Activated B cell treated with CpG ODN at 0.5 μM for 24 hours (primary cell): ENCODE results near the gene CNTN4. TPM values are rescaled to one million over a fixed set of nuclear protein-coding genes. Genes with fewer than 3 reads are reported as not detected.

Experiments used
- ATAC-seq: fragments of 200-7000 bp; cut with Tn5 transposase; one replicate; pipeline ENCODE4 v1.10.0; 2021; ENCODE audit warnings: low read depth, mild to moderate bottlenecking, moderate library complexity
- CTCF ChIA-PET: fragments of 350-600 bp; sonication (Branson Sonifier 250); formaldehyde crosslinking; loops from one replicate; lab custom pipeline; 2021; ENCODE audit warnings: antibody characterized with exemption; lab: Charles Lee
- POLR2A ChIA-PET: fragments of 350-600 bp; sonication (Branson Sonifier 250); formaldehyde crosslinking; loops from one replicate; lab custom pipeline; 2021; ENCODE audit warnings: antibody characterized with exemption; lab: Charles Lee
- DNase-seq: peaks from one replicate; pipeline ENCODE4 v3.0.0; 2022
- H3K27ac Mint-ChIP-seq: one replicate; pipeline ENCODE4 v1.8.0; 2020; ENCODE audit warnings: mixed read lengths
- H3K27me3 Mint-ChIP-seq: one replicate; pipeline ENCODE4 v1.8.0; 2021; ENCODE audit warnings: mixed read lengths
- H3K36me3 Mint-ChIP-seq: one replicate; pipeline ENCODE4 v1.8.0; 2021; ENCODE audit warnings: low read depth, mixed read lengths
- H3K4me1 Mint-ChIP-seq: one replicate; pipeline ENCODE4 v1.8.0; 2021; ENCODE audit warnings: mixed read lengths
- H3K4me3 Mint-ChIP-seq: one replicate; pipeline ENCODE4 v1.8.0; 2020; ENCODE audit warnings: mild to moderate bottlenecking, mixed read lengths
- H3K9me3 Mint-ChIP-seq: one replicate; pipeline ENCODE4 v1.8.0; 2020; ENCODE audit warnings: mixed read lengths
- intact Hi-C: fragments of 100-400 bp; cut with micrococcal nuclease; formaldehyde crosslinking; loops from one replicate; pipeline ENCODE4 v1.15.1; 2024
- total RNA-seq: library from RNA; stranded (reverse); gene quantifications from 2 replicates; pipeline ENCODE4 v1.2.3, GENCODE V29; 2022
- TF ChIP-seq, protein P1 (sequence below): fragments of 200-600 bp; IDR thresholded peaks from one replicate; pipeline ENCODE4 v1.8.0; 2022; ENCODE audit warnings: antibody characterized with exemption, mild to moderate bottlenecking

Gene CNTN4
- total RNA-seq, 1 donor from 2014 or later: not detected

DNA sequence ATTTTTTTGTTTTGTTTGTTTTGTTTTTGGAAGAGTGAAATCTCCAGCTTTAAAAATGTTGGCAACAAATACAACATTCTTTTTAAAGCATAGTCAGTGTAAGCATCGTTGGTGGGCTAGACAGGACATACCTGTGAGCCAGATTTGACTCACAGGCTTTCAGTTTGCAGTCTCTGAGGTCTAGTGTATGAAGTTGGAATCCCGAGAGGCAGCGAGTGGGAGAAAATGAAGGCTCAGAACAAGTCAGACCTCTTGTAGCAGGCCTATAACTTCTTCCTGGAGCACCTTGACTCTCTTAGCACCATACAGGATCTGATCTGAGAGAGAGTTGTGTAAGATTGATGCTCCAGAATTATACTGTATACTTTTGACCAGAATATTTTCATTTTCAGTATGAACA lies 60.2 kb downstream of the CNTN4 start:
- intact Hi-C loops: loop anchor here (5.0 to 10.0 kb wide), 2 partner anchors 1074 to 1527 kb away; no protein-coding TSS in a partner anchor
- no peaks in the 10 kb centered on the region for H3K27me3 Mint-ChIP-seq
- no peak overlapping the region for H3K4me3 Mint-ChIP-seq
- H3K9me3 Mint-ChIP-seq: peaks cover 5% of the 10 kb centered on the region
- no peak for DNase-seq
- ChIA-PET POLR2A (no interaction called here), CTCF (no interaction called here)
- ATAC-seq: no peak
- no peaks in the 10 kb centered on the region for H3K36me3 Mint-ChIP-seq
- no peak overlapping the region for H3K27ac Mint-ChIP-seq
- no peaks in the 10 kb centered on the region for H3K4me1 Mint-ChIP-seq
- TF ChIP-seq, protein P1, sequence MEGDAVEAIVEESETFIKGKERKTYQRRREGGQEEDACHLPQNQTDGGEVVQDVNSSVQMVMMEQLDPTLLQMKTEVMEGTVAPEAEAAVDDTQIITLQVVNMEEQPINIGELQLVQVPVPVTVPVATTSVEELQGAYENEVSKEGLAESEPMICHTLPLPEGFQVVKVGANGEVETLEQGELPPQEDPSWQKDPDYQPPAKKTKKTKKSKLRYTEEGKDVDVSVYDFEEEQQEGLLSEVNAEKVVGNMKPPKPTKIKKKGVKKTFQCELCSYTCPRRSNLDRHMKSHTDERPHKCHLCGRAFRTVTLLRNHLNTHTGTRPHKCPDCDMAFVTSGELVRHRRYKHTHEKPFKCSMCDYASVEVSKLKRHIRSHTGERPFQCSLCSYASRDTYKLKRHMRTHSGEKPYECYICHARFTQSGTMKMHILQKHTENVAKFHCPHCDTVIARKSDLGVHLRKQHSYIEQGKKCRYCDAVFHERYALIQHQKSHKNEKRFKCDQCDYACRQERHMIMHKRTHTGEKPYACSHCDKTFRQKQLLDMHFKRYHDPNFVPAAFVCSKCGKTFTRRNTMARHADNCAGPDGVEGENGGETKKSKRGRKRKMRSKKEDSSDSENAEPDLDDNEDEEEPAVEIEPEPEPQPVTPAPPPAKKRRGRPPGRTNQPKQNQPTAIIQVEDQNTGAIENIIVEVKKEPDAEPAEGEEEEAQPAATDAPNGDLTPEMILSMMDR: no peak

DNA sequence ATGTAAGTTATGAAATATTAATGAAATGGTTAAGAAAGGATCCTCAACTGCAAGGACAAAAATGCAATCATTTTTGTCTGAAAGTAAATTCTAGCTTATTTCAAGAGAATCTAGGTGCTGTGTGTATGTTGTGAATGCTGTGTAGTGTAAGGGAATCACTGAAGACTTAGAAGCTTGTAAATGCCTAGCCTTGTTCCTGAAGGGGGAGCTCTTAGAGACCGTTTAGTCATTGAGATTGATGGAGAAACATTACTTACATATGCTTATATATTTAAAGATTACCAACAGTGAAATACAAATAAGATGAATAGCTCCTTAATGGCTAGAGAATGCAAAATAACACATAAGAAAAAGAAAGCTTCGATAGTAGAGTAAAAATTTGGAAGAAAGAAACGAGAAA lies 67.9 kb downstream of the CNTN4 start:
- Mint-ChIP-seq H3K9me3 (peaks cover 4% of the 10 kb centered on the region), H3K36me3 (no peaks in the 10 kb centered on the region), H3K4me3 (no peak overlapping the region), H3K27me3 (no peaks in the 10 kb centered on the region), H3K4me1 (no peaks in the 10 kb centered on the region), H3K27ac (no peak overlapping the region)
- TF ChIP-seq, protein P1: no peak
- DNase-seq: no peak
- intact Hi-C loops: no loop called here
- POLR2A ChIA-PET: no interaction called here
- ATAC-seq: no peak
- CTCF ChIA-PET: no interaction called here

DNA sequence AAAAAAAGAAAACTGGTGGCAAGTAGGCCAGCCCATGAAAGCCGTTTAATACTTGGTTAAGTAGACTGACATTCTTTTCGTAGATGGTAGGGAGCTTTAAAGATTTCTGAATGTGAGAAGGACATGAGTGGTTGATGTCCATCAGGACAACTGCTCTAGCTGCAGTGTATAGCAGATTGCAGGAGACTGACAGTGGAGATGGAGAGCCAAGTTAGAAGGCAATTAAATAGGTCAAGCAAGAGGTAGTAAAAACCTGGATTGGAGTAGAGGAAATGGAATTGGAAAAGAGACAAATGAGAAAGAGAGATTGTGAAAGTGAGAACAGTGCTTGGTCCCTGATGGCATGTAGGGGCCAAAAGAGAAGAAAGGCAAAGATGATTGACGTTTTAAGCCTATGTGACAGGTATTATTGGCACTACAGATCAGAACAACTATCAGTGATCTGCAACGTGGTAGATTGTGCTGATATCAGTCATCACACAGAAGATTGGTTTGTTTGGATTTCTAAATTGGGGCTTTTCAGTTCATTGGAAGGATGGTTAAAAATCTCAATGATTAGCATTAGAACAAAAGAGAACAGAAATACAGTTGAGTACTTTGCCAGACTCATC lies 74.0 kb downstream of the CNTN4 start:
- ChIA-PET POLR2A (no interaction called here), CTCF (no interaction called here)
- Mint-ChIP-seq H3K27ac (no peak overlapping the region), H3K4me1 (no peaks in the 10 kb centered on the region), H3K9me3 (peaks cover 4% of the 10 kb centered on the region), H3K4me3 (no peak overlapping the region), H3K36me3 (no peaks in the 10 kb centered on the region), H3K27me3 (no peaks in the 10 kb centered on the region)
- no peak for ATAC-seq
- DNase-seq: no peak
- TF ChIP-seq, protein P1: no peak
- intact Hi-C loops: no loop called here

GRCh38 chr3:2180634-2181033 lies 82.0 kb downstream of the CNTN4 start:
- TF ChIP-seq, protein P1: no peak
- H3K27ac Mint-ChIP-seq: no peak overlapping the region
- ATAC-seq (no peak), DNase-seq (no peak)
- CTCF ChIA-PET: no interaction called here
- peaks cover under 1% of the 10 kb centered on the region for H3K9me3 Mint-ChIP-seq
- H3K4me3 Mint-ChIP-seq: no peak overlapping the region
- no peaks in the 10 kb centered on the region for H3K27me3 Mint-ChIP-seq
- no peaks in the 10 kb centered on the region for H3K36me3 Mint-ChIP-seq
- intact Hi-C loops: no loop called here
- no peaks in the 10 kb centered on the region for H3K4me1 Mint-ChIP-seq
- POLR2A ChIA-PET: no interaction called here

GRCh38 chr3:2198776-2199279 lies 100.2 kb downstream of the CNTN4 start:
- CTCF ChIA-PET: no interaction called here
- intact Hi-C loops: no loop called here
- no peaks in the 10 kb centered on the region for H3K36me3 Mint-ChIP-seq
- H3K9me3 Mint-ChIP-seq: peaks cover 10% of the 10 kb centered on the region
- H3K4me1 Mint-ChIP-seq: no peaks in the 10 kb centered on the region
- TF ChIP-seq, protein P1: no peak
- H3K4me3 Mint-ChIP-seq: no peak overlapping the region
- POLR2A ChIA-PET: no interaction called here
- DNase-seq: no peak
- ATAC-seq: no peak
- no peak overlapping the region for H3K27ac Mint-ChIP-seq
- no peaks in the 10 kb centered on the region for H3K27me3 Mint-ChIP-seq
